Measurements from ENCODE around the gene RDH14. TPM values are rescaled to one million over a fixed set of nuclear protein-coding genes. Genes with fewer than 3 reads are reported as not detected.

The RDH14 gene
- total and polyA plus RNA-seq, 10 of the 15 experiments (the other 5 are each of a cell fraction or from before 2014, with no cell fraction given): 15.5 to 33.4 (median 22.8) TPM

DNA sequence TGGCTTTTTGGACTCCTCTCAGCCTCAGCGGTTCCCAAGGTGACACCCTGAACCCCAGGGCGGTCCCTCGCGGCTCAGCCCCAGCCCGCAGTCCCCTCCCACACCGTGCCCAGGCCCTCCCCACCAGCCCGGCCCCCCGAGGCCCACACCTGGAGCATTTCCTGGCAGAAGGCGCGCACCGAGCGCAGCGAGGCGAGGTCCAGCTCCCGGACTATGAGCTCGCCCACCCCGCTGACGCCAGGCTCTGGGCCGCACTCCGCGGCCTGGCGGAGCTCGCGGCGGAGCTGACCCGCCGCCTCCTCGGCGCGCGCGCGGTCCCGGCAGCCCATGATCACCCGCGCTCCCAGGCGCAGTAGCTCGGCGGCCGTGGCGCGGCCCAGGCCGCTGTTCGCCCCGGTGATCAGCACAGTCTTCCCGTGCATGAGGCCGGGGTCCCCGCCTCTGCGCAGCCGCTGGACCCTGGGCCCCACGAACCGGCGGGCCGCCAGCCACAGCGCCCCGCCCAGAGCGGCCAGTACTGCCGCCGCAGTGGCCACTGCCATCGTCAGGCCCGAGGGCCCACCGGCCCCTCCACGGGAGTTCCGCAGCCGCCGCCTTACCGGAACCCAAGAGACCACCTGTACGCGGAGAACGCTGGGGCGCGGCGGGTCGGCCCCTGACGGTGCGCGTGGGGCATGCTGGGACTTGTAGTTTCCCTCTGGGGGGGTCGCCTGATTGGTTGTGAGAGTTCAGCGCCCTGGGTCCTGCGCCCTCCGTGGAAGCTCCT lies at the start of gene RDH14 (continued):
- TF ChIP-seq, protein P1, sequence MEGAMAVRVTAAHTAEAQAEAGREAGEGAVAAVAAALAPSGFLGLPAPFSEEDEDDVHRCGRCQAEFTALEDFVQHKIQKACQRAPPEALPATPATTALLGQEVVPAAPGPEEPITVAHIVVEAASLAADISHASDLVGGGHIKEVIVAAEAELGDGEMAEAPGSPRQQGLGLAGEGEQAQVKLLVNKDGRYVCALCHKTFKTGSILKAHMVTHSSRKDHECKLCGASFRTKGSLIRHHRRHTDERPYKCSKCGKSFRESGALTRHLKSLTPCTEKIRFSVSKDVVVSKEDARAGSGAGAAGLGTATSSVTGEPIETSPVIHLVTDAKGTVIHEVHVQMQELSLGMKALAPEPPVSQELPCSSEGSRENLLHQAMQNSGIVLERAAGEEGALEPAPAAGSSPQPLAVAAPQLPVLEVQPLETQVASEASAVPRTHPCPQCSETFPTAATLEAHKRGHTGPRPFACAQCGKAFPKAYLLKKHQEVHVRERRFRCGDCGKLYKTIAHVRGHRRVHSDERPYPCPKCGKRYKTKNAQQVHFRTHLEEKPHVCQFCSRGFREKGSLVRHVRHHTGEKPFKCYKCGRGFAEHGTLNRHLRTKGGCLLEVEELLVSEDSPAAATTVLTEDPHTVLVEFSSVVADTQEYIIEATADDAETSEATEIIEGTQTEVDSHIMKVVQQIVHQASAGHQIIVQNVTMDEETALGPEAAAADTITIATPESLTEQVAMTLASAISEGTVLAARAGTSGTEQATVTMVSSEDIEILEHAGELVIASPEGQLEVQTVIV (IDR thresholded peaks at IDR 0.05; ENCODE audit: borderline replicate concordance, partially characterized antibody): peak; percentile 89
- TF ChIP-seq YBX1 (IDR thresholded peaks at IDR 0.05): no peak
- 0 out of 2 replicates have a peak, but pooled peaks have one; percentile 53 for TF ChIP-seq POLR2AphosphoS2 (IDR thresholded peaks at IDR 0.05; ENCODE audit: low read depth, low read length)
- TF ChIP-seq, protein P2, sequence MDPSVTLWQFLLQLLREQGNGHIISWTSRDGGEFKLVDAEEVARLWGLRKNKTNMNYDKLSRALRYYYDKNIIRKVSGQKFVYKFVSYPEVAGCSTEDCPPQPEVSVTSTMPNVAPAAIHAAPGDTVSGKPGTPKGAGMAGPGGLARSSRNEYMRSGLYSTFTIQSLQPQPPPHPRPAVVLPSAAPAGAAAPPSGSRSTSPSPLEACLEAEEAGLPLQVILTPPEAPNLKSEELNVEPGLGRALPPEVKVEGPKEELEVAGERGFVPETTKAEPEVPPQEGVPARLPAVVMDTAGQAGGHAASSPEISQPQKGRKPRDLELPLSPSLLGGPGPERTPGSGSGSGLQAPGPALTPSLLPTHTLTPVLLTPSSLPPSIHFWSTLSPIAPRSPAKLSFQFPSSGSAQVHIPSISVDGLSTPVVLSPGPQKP (IDR thresholded peaks at IDR 0.05; ENCODE audit: low read depth, low read length): peak; percentile 71; the same call in 1 of the 2 replicates
- TF ChIP-seq ETV6 (conservative IDR thresholded peaks at IDR 0.05 in 1 of 2, IDR thresholded peaks at IDR 0.05 in 1 of 2; ENCODE audit: borderline replicate concordance in 1 of 2, low read depth in 1 of 2): no peak
- TF ChIP-seq POLR2AphosphoS5 (IDR thresholded peaks at IDR 0.05; ENCODE audit: low read length): peak; percentile 68; the same call in 1 of the 2 replicates
- TF ChIP-seq ESRRA (IDR thresholded peaks at IDR 0.05; ENCODE audit: low read length): no peak
- TF ChIP-seq, protein P3, sequence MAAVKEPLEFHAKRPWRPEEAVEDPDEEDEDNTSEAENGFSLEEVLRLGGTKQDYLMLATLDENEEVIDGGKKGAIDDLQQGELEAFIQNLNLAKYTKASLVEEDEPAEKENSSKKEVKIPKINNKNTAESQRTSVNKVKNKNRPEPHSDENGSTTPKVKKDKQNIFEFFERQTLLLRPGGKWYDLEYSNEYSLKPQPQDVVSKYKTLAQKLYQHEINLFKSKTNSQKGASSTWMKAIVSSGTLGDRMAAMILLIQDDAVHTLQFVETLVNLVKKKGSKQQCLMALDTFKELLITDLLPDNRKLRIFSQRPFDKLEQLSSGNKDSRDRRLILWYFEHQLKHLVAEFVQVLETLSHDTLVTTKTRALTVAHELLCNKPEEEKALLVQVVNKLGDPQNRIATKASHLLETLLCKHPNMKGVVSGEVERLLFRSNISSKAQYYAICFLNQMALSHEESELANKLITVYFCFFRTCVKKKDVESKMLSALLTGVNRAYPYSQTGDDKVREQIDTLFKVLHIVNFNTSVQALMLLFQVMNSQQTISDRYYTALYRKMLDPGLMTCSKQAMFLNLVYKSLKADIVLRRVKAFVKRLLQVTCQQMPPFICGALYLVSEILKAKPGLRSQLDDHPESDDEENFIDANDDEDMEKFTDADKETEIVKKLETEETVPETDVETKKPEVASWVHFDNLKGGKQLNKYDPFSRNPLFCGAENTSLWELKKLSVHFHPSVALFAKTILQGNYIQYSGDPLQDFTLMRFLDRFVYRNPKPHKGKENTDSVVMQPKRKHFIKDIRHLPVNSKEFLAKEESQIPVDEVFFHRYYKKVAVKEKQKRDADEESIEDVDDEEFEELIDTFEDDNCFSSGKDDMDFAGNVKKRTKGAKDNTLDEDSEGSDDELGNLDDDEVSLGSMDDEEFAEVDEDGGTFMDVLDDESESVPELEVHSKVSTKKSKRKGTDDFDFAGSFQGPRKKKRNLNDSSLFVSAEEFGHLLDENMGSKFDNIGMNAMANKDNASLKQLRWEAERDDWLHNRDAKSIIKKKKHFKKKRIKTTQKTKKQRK (IDR thresholded peaks at IDR 0.05; ENCODE audit: low read depth, low read length): no peak
- TF ChIP-seq ZBED1 (IDR thresholded peaks at IDR 0.05; ENCODE audit: borderline replicate concordance): no peak
- TF ChIP-seq TCF12 (IDR thresholded peaks at IDR 0.05; ENCODE audit: low read depth, low read length): peak; percentile 53; the same call in 1 of the 2 replicates
- TF ChIP-seq EED (IDR thresholded peaks at IDR 0.05; ENCODE audit: low read depth): no peak
- TF ChIP-seq PAX5 (IDR thresholded peaks at IDR 0.05; ENCODE audit: borderline replicate concordance, low read depth, low read length): no peak
